ENCODE data around the gene FAM229A.
"Not testable (repeated sequence)": the region's sequence is repeated elsewhere in the genome, so short reads cannot be mapped to it uniquely, and the experiment has no call there.

The FAM229A gene

DNA sequence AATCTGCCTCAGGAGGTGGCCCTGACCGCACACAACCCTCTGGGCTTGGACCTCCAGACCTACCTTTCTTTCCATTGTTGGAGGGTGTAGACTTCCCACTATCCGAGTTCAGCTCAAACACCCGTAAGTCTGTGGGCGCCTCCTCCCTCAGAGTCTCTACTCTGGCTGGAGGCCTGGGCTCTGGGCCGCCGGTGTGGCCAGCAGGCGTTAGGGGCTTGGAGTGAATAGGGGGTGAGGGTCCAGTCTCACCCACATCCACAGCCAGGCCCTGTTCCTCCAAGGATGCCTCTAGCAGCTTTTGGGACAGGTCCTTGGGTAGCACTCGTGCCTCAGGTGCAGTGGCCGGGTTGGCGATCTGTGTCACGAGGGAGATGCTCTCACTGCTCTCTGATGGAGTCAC, 13.9 kb upstream of the FAM229A start:
- DNase-seq: no peak

DNA sequence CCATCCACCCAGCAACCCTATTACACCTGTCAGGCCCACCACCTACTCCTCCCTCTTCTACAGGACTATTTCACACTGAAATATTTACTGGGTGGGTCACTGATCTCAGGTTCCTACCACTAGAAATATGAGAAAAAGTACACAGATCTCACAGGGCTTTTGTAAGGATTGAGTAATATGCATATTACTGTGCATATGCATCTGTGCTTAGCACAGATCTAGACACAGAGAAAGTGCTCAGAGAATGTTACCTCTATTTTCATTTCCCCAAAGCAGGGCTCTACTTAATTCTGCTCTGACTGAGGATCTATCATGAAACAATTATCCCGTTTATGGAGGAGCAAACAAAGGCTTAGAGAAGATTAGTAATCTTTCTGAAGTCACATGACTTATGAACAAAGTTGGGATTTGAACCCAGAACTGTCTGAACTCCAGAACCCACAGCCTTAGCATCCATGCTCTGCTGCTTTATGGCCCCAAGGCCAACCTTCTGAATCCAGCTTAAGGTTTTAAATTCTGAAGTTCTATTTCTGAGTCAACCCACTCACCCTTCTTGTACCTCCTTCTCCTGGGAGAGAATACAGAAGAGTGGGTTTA, 11.8 kb upstream of the FAM229A start:
- no peak for DNase-seq

DNA sequence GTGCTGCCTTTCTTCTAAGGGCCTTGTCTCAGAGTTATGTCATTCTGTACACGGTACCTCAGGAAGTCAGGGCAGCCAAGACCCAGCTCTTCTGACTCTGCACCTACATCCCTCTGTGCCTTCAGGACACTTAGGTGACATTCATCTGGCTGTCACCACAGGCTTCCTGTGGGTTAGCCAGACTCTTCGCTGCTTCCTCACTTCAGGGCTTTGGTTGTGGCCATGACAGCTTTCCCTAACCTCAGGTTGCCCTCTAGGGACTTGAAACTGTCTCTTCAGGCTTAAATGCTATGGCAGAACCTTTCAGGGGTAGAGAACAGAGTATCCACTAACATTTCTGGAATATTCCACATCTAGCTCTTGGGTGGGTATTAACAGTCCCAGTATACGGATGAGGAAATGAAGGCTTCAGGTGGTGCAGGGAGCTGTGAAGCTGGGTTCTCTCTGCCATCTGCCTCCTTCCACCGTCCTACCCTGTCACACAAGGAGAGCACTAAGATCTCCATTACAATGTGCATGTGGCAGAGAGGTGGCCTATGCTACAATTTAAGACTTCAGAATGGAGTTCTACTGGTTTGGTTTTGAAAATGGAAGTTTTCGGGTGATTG, 10.0 kb upstream of the FAM229A start:
- DNase-seq: peak; percentile 21 to 70 (median 49)

DNA sequence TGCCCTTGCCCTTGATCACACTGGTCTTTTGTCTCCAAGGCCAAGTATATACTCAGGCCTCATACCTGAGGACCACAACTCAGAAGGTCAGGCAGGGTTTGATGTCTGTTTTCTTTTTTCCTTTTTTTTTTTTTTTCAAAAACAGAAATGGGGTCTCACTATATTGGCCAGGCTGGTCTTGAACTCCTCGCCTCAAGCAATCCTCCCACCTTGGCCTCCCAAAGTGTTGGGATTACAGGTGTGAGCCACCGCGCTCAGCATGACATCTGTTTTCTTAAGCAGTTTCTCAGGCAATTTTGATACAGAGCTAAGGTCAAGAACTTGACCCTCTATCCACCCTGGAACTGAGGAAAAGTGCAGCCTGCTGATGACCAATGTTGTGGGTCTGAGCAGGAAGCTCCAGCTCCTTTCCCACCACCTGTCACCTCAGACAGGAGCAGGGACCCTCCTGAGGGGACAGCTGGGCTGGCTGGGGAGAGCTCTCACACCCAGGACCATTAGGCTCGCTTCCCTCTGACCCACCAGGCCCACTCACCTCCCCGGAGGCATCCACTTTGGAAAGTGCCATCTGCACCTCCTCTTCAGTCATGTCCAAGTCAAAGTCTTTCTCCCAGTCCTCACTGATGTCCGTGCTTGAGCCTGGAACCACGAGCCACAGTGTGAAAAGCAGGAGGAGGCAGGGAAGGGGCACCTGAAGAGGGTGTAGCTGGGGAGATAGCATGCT, 5.8 kb upstream of the FAM229A start:
- DNase-seq: no peak

DNA sequence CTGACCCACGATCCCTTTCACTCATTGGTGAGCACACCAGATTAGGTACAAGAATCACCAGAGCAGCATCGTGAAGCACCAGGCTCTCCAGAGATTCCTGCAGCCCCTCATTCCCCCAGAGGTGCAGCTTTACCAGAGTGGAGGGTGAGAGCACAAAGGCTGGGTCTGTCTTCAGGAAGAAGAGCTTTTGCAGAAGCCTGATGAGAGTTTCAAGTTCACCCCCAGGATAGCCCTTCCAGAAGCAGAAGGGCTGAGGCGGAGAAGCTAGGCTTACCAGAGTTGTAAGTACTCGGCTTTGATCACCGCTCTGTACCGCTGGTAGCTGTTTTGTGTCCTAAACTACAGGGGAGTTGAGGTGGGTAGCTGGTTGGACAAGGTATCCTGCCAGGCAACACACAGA, 3.2 kb upstream of the FAM229A start:
- no peak for DNase-seq

DNA sequence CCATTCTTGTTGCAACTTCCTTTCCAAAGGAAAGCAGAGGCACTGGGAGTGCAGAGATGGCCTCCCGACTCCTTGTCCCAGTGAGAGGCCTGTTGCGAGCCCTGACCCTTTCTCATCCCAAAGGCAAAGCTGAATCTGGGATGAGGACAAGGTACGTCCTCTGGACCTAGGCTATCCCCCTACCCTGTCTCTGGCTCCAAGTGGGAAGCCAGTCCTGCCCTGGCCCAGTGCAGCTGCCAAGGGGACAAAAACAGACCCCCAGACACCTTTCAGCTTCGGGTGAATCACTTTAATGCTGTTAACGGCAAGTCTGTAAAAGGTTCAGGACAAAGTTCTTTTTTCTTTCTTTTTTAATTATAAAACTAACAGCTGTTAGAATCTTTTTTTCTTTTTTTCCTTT, 2.6 kb upstream of the FAM229A start:
- DNase-seq: no peak

DNA sequence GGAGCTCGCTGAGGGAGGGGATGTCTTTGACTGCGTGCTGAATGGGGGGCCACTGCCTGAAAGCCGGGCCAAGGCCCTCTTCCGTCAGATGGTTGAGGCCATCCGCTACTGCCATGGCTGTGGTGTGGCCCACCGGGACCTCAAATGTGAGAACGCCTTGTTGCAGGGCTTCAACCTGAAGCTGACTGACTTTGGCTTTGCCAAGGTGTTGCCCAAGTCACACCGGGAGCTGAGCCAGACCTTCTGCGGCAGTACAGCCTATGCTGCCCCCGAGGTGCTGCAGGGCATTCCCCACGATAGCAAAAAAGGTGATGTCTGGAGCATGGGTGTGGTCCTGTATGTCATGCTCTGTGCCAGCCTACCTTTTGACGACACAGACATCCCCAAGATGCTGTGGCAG, 1.4 kb upstream of the FAM229A start:
- DNase-seq: no peak

DNA sequence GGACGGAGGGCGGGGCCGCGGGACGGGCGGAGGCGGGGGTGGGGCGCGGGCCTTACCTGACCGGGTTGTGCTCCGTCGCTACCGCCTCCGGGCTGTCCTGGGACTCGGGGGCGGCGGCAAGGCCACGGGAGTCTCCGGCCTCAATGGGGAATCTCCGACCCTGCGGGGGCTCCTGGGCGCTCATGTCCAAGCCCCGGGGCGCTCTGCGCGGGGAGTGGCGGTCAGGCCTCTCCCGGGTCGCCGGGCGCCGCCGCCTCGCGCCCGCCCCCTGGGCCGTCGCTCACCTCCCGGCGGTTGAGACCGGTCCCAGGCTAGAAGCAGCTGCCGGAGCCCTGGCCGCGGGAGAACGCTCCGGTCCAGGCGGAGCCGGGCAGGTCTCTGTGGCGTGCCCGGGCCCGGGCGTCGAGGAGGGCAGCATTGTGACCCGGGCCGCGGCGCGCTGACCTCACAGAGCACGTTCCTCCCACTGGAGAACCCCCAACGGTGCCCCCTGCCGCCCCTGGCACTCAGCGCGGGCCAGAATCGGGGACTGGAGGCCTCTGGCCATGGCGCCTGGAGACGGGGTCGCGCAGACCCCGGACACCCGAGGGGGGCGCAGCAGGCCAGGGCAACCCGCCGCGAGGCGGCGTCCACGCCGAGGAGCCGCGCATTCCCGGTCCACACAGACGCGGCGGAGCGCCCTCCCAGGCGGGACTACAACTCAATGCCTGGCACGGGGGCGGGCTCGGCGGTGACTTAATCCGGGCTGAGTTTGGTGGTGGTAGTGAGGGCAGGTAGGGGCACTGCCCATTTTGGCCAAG, 411 bp downstream of the FAM229A start:
- DNase-seq: peak in 2 of 5 donors; percentile 17 to 20

DNA sequence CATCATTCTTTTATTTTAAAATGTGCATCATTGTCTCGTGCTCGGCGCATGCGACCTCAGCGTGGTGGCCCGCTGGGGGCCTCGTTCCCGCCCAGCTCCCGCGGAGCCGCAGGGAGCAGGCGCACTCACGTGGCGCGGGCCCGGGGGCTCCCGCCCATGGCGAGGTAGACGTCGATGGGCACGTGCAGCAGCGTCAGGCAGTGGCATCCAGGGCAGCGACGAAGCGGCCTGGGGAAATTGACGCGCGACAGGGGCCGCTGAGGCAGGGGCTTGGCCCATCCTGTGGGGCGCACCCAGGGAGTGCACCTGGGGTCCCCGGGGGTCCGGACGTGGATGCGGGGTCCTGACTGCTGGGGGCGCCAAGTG, 994 bp downstream of the FAM229A start:
- no peak for DNase-seq

DNA sequence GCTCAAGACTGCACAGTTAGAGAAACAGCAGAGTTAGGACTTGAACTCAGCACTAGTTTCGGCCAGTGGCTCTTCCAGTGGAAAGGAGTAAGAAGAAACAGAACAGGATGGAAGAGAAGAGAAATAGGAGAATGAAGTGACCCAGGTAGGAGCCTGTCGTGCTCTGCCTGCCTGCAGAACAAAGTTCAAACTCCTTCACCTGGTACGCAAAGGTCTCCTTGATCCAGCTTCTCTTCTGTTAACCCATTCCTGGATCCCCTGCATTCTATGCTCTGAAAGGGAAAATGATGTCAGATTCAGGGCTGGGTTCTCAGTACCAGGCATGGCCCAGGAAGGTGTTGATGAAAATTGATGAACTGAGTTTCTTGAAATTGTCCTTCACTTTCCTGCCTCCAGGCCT, 3.9 kb downstream of the FAM229A start:
- no peak for DNase-seq

DNA sequence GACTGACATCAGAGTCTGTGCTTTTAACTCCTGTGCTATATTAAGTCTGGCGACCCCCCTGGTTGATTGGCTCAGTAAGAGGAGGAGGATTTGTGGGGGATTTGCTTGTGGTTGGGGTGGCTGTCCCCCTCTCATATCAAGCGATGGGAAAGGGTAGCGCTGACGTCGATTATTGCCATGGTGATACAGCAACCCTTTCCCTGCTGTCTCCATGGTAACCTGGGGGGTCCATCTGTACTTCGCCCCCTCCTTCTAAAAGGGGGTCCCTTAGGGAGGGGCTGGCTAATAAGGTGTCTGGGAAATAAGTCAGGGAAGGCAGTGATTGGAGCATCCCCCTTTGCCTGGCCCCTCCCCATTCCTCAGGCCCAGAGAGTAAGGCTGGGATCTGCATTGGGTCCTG, 4.7 kb downstream of the FAM229A start:
- no peak for DNase-seq

DNA sequence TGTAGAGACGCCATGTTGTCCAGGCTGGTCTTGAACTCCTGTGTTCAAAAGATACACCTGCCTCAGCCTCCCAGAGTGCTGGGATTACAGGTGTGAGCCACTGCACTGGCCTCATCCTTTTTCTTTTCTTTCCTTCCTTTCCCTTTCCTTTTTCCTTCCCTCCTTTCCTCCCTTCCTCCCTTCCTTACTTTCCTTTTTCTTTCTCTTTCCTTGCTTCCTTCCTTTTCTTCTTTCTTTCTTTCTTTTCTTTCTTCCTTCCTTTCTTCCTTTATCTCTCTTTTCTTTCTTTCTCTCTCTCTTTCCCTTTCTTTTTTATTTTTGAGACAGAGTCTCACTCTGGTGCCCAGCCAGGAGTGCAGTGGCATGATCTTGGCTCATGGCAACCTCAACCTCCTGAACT, 5.8 kb downstream of the FAM229A start:
- no peak for DNase-seq

DNA sequence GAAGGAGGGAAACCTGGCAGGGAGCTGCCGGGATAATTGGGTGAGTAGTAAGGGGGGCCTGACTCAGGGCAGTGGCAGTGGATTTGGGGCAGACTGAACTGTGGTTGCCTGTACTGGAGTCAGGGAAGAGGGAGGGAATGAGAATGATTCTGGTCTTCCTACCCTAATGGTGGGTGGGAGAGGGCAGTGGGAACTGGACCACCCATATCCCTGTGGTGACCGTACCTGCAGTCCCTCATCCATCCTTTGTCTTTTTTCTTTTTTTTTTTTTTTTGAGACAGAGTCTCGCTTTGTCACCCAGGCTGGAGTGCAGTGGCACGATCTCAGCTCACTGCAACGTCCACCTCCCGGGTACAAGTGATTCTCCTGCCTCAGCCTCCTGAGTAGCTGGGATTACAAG, 6.5 kb downstream of the FAM229A start:
- not testable (repeated sequence) for DNase-seq

DNA sequence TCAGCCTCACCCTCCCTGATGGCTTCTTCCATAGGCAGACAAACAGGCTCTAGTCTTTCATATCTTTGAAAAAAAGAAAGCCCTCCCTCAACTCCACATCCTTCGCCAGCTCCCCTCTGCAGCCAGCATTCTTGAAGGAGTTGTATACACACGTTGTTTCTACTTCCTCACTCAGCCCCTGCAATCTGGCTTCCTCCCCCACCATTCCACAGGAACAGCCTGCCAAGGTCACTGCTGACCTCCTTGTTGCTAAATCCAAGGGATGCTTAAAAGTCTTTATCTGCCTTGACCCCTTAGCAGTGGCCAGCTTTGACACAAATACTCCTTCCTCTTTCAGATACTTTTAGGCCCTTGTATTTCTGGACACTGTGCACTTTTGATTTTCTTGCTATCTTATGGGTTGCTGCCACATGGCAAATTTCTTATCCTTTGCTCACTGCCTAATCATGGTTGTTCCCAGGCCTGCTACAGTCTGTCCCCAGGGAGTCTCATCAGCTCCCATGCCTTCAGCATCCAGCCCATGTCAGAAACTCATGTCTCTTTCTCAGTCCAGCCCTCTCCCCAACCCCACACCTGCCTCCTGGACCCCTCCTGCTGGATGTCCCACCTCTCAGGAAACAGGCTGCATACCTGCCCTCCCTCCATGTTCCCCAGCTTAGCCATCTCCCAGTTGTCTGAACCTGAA, 8.3 kb downstream of the FAM229A start:
- no peak for DNase-seq

DNA sequence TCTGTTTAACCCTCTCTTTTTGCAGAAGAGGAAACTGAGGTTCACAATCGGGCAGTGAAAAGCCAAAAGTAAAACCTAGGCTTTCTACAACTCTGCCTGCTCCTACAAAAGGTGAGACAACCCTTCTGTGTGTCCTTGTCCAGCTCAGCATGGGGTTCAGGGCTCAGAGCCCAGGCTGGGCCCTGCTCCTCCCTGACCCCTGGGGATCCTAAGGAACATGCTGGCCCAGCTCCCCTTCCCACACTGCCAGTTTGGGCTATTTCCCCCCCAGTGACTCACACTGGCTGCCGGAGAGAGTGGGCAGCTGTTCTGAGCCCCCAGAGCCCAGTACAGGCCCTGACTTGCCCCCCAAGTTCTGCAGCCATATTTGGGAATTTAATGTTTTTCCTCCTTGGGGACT, 8.9 kb downstream of the FAM229A start:
- no peak for DNase-seq

DNA sequence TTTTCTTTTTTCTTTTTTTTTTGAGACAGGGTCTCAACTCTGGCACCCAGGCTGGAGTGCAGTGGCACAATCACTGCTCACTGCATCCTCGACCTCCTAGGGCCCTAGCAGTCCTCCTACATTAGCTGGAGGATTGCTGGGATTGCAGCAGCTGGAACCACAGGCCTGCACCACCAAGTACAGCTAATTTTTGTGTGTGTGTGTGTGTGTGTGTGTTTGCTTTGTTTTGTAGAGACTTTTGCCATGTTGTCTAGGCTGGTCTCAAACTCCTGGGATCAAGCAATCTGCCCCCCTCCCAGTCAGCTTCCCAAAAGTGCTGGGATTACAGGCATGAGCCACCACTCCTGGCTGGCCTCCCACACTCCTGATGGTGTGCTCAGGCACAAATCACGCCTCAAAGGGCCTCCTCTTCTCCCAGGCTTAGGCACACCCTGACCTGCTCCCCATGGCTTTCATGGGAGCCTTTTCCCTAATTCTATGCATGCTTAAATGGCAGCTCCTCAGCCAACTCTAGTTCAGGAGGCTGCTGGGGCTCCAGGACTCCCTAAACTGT, 9.4 kb downstream of the FAM229A start:
- no peak for DNase-seq

DNA sequence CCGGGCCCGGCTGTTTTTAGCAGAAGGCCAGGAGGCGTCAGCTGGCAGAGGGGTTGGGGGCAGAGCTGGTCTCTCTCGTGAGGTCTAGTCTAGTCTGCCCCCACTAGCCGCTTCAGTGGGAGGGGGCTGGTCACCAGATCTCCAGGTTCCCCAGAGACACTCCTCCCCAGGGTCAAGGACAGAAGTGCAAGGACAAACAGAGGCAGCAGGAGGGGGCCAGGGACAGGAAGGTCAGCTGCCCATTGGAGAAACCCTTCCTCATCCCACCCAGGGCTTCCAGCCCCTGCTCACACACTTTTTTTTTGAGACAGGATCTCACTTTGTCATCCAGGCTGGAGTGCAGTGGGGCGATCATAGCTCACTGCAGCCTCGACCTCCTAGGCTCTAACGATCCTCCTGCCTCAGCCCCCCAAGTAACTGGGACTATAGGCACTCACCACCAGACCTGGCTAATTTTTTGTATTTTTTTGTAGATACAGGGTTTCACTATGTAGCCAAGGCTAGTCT, 10.0 kb downstream of the FAM229A start:
- no peak for DNase-seq

DNA sequence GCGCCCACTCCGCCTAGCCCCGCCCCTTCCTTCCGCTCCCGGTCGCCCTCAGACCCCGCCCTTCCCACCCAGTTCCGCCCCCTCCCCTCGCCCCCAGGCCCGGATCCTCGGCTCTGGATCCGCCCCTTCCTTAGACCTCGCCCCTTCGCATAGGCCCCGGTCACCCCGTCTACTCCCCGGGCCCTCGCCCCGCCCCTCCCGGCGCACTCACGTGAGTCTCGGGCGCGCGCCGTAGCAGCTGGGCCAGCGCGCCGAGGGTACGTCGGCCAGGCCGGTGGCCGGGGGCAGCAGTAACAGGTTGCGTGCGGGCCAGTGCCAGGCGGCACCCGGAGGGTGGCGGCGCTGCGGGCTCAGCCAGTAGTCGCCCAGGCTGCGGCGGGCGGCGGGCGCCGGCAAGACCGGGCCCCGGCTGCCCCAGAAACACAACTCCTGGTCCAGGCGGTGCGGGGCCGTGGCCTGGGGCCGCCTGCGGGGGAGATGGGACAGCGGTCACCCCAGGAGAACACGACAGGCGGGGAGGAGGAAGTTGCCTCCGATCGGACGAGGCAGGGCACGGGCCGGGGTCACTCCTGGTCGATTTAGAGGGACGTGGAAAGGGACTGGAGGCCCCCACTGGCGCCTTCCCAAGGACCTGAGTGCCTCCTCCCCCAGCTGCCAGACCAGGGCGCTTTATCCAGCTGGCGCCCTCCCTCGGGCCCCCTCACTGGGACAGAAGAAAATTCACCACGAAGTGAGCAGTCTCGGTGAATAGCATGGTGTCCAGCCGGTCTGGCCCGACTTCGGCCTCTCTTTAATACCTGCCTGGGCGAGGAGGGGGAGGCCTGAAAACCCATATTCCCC, 10.7 kb downstream of the FAM229A start:
- peak; percentile 91 to 95 (median 92) for DNase-seq

DNA sequence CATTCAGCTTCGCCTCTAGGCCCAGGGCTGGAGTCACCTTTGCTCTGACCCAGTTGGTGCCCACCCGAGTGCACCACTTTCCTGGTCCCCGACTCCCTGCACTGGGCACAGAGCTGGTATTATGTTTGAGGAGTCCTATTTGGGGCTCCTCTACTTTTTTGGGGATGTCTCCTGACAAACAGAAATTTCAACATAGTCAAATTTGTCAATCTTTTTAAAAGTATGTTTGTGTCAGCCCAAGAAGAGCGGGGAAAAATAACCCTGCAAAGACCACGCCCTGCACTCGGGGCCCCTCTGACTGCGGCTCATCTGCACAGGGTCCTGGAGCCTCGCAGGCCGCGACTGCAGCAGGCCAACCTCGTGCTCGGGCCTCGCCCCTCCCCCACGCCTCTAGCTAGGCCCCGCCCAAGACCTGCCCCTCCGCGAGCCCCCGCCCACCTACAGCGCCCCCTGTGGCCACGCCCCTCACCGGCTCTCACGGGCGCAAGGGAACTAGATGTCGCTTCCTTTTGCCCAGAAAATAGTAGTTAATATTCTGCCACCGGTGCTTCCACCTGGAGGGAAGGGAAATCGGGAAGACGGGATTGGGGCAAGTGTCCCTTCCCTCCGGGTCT, 11.4 kb downstream of the FAM229A start:
- peak in 1 of 5 donors; percentile 73 for DNase-seq

DNA sequence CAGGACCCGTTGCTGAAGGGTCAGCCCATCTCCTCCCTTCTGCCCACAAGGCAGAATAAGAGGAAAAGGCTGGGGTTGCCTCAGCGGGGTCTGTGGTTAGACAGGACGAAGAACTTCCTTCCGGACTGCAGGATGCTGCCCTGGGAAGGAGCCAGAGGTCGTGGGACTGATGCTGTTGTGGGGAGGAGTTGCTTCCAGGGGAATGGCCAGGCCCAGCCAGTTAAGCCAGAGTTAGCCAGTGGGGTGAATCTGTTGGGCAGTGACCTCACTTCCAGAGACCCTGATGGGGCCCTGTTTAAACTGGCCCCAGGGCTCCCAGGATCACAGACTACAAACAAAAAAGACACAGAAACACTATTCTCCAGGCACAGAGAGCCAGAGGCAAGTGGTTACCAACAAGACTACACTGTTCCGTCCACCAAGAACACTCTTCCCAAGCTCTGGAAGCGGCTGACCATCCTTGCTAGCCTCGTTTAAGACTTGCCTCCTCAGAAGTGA, 13.0 kb downstream of the FAM229A start:
- DNase-seq: no peak

Data from T-helper 1 cell (primary cell).